ENCODE results near the gene TAF4B. TPM values are rescaled to one million over a fixed set of nuclear protein-coding genes. Genes with fewer than 3 reads are reported as not detected.

TAF4B gene
- total and polyA plus RNA-seq, 9 of the 15 experiments (the other 6 are each of a cell fraction or from before 2014, with no cell fraction given), result 4.5 to 25.3 (median 20.5) TPM

- TF ChIP-seq HMGXB4 (CRISPR knock-in tag; IDR thresholded peaks at IDR 0.05), result peak; percentile 83
- peak; percentile 93 for TF ChIP-seq POLR2A (conservative IDR thresholded peaks at IDR 0.05)
- TF ChIP-seq TOE1 (IDR thresholded peaks at IDR 0.05; ENCODE audit: borderline replicate concordance), result peak; percentile 46; the same call in 1 of the 2 replicates
- TF ChIP-seq TOE1 (CRISPR knock-in tag; IDR thresholded peaks at IDR 0.05; ENCODE audit: borderline replicate concordance, low read depth), result no peak
- peak; percentile 84 for TF ChIP-seq CREB1 (IDR thresholded peaks at IDR 0.05)
- peak; percentile 93 for TF ChIP-seq CREB1 (CRISPR knock-in tag; IDR thresholded peaks at IDR 0.05)
- TF ChIP-seq ZNF143 (CRISPR knock-in tag; IDR thresholded peaks at IDR 0.05), result no peak
- no peak for TF ChIP-seq MCM5 (IDR thresholded peaks at IDR 0.05; ENCODE audit: low read depth)
- peak; percentile 93 for TF ChIP-seq FUS (optimal IDR thresholded peaks at IDR 0.05; ENCODE audit: low read depth, low read length)
- TF ChIP-seq ZNF551 (CRISPR knock-in tag; IDR thresholded peaks at IDR 0.05), result no peak
- no peak for TF ChIP-seq EWSR1 (IDR thresholded peaks at IDR 0.05; ENCODE audit: borderline replicate concordance, low read depth, partially characterized antibody)
- peak; percentile 96 to 97 for TF ChIP-seq NRF1 (conservative IDR thresholded peaks at IDR 0.05 in 1 of 2, IDR thresholded peaks at IDR 0.05 in 1 of 2)
- no peak for TF ChIP-seq STAT5B (CRISPR knock-in tag; IDR thresholded peaks at IDR 0.05)
- TF ChIP-seq TBP (optimal IDR thresholded peaks at IDR 0.05; ENCODE audit: low read depth, low read length), result peak; percentile 96
- peak; percentile 69; the same call in 1 of the 2 replicates for TF ChIP-seq ZBTB17 (CRISPR knock-in tag; IDR thresholded peaks at IDR 0.05)
- TF ChIP-seq ZNF444 (CRISPR knock-in tag; IDR thresholded peaks at IDR 0.05), result no peak
- 0 out of 2 replicates have a peak, but pooled peaks have one; percentile 62 for TF ChIP-seq IRF1 (CRISPR knock-in tag; IDR thresholded peaks at IDR 0.05; ENCODE audit: borderline replicate concordance)
- no peak for TF ChIP-seq PHTF2 (CRISPR knock-in tag; IDR thresholded peaks at IDR 0.05)
- no peak for TF ChIP-seq ZFP91 (CRISPR knock-in tag; IDR thresholded peaks at IDR 0.05)
- no peak for TF ChIP-seq PURB (CRISPR knock-in tag; IDR thresholded peaks at IDR 0.05; ENCODE audit: low read depth)
- TF ChIP-seq CGGBP1 (CRISPR knock-in tag; IDR thresholded peaks at IDR 0.05), result no peak
- no peak for TF ChIP-seq SMARCC2 (IDR thresholded peaks at IDR 0.05; ENCODE audit: low read depth)
- peak; percentile 57; the same call in 1 of the 2 replicates for TF ChIP-seq SP1 (CRISPR knock-in tag; IDR thresholded peaks at IDR 0.05)
- no peak for TF ChIP-seq MTF1 (CRISPR knock-in tag; IDR thresholded peaks at IDR 0.05; ENCODE audit: borderline replicate concordance)
Observed at GRCh38 chr18:26226229-26227050, at the start of gene TAF4B (continued).
